ENCODE data around the gene DDX10. TPM values are rescaled to one million over a fixed set of nuclear protein-coding genes. Genes with fewer than 3 reads are reported as not detected.

The DDX10 gene
- total RNA-seq, 2 experiments from 2014 or later: 15.0 to 15.4 TPM

DNA sequence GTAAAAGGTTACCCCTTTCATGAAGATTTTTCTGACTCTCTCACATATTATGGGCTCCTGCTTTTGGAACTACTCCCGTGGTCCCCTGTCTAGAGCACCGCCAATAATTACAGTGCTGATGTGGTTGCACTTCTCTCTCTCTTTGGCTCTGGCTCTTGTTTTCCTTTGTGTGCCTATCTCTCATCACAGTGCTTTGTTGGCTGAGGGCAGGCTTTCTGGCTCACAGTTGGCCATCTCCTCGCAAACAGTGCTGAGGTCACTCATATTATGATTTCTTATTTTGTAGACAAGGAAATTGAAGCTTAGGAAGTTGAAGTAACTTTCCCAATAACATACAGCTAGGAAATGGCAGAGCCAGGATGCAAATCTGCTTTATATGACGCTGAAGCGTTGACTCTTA, 192.5 kb downstream of the DDX10 start:
- H3K4me3 Mint-ChIP-seq: no peak overlapping the region
- Histone ChIP-seq H3K4me1 (ENCODE audit: insufficient read depth, low read length) (peaks cover 6% of the 10 kb centered on the region), H3K36me3 (ENCODE audit: insufficient read depth, low read length) (no peaks in the 10 kb centered on the region), H3K4me3 (ENCODE audit: low read length) (no peak overlapping the region), H3K27me3 (ENCODE audit: control insufficient read depth in 1 of 2, insufficient read depth in 2 of 2, low read length in 2 of 2) (no peaks in the 10 kb centered on the region), H3K9me3 (ENCODE audit: control insufficient read depth in 1 of 2, insufficient read depth in 1 of 2, low read length in 2 of 2) (no peaks in the 10 kb centered on the region), H3K27ac (ENCODE audit: low read depth in 1 of 2, low read length in 2 of 2) (no peak overlapping the region)
- H3K9me3 Mint-ChIP-seq: no peaks in the 10 kb centered on the region
- H3K4me1 Mint-ChIP-seq (ENCODE audit: low read depth): peaks cover 25% of the 10 kb centered on the region
- POLR2A ChIA-PET: no interaction called here
- intact Hi-C loops (cut with DNase I, micrococcal nuclease): no loop called here
- H3K27me3 Mint-ChIP-seq: no peaks in the 10 kb centered on the region
- H3K36me3 Mint-ChIP-seq (ENCODE audit: low read depth): peaks cover 33% of the 10 kb centered on the region
- ATAC-seq (ENCODE audit: poor library complexity) (no peak), DNase-seq (no peak)
- CTCF ChIA-PET: no interaction called here
- TF ChIP-seq, protein P1, sequence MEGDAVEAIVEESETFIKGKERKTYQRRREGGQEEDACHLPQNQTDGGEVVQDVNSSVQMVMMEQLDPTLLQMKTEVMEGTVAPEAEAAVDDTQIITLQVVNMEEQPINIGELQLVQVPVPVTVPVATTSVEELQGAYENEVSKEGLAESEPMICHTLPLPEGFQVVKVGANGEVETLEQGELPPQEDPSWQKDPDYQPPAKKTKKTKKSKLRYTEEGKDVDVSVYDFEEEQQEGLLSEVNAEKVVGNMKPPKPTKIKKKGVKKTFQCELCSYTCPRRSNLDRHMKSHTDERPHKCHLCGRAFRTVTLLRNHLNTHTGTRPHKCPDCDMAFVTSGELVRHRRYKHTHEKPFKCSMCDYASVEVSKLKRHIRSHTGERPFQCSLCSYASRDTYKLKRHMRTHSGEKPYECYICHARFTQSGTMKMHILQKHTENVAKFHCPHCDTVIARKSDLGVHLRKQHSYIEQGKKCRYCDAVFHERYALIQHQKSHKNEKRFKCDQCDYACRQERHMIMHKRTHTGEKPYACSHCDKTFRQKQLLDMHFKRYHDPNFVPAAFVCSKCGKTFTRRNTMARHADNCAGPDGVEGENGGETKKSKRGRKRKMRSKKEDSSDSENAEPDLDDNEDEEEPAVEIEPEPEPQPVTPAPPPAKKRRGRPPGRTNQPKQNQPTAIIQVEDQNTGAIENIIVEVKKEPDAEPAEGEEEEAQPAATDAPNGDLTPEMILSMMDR (IDR thresholded peaks at IDR 0.05): no peak
- H3K27ac Mint-ChIP-seq: no peak overlapping the region

DNA sequence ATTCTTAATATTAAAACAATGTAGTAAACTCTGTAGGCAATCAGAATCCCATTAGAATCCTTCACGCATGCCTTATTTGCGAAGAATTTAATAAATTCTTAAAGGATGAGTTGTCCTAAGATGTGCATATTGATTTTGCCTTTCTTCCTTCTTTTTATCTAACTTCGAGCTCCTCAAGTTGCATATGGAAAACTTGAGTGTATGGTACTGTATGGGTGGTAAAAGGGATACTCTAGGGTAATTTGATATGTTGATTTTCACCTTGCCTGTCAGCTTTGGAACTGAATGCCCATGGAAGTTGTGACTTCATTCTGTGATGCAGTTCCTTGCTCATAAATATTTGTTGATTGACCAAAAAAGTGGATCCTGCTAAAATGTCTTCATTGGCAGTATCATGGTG, 193.8 kb downstream of the DDX10 start:
- H3K4me3 ChIP-seq (ENCODE audit: low read length): no peak overlapping the region
- ATAC-seq (ENCODE audit: poor library complexity): no peak
- Mint-ChIP-seq H3K36me3 (ENCODE audit: low read depth) (peaks cover 28% of the 10 kb centered on the region), H3K4me3 (no peak overlapping the region), H3K27me3 (no peaks in the 10 kb centered on the region), H3K9me3 (no peaks in the 10 kb centered on the region), H3K4me1 (ENCODE audit: low read depth) (peaks cover 19% of the 10 kb centered on the region), H3K27ac (no peak overlapping the region)
- H3K27me3 ChIP-seq (ENCODE audit: control insufficient read depth in 1 of 2, insufficient read depth in 2 of 2, low read length in 2 of 2): no peaks in the 10 kb centered on the region
- H3K36me3 ChIP-seq (ENCODE audit: insufficient read depth, low read length): no peaks in the 10 kb centered on the region
- intact Hi-C loops (cut with DNase I, micrococcal nuclease): no loop called here
- ChIA-PET CTCF (no interaction called here), POLR2A (no interaction called here)
- no peaks in the 10 kb centered on the region for H3K9me3 ChIP-seq (ENCODE audit: control insufficient read depth in 1 of 2, insufficient read depth in 1 of 2, low read length in 2 of 2)
- no peak overlapping the region for H3K27ac ChIP-seq (ENCODE audit: low read depth in 1 of 2, low read length in 2 of 2)
- no peak for DNase-seq
- peaks cover 5% of the 10 kb centered on the region for H3K4me1 ChIP-seq (ENCODE audit: insufficient read depth, low read length)
- TF ChIP-seq, protein P1 (IDR thresholded peaks at IDR 0.05): no peak

DNA sequence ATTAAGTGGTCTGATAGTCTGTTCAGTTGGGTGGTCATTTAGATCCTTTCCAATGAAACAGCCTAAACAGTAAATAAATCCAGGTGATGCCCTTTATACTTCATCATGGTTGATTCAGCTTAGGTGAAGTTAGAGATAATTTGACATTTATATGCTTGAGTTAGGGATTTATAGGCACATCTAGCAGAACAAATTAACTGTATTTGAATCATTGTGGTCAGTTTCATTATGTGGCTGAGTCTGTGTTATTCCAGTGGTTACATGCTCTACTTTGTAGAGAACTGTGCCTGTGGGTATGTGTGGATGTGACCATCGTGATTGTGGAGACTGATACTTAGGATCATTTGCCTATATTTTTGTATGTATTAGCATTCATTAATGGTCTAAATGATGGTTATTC, 194.6 kb downstream of the DDX10 start:
- H3K27ac ChIP-seq (ENCODE audit: low read depth in 1 of 2, low read length in 2 of 2): no peak overlapping the region
- H3K9me3 ChIP-seq (ENCODE audit: control insufficient read depth in 1 of 2, insufficient read depth in 1 of 2, low read length in 2 of 2): no peaks in the 10 kb centered on the region
- H3K4me1 ChIP-seq (ENCODE audit: insufficient read depth, low read length): no peaks in the 10 kb centered on the region
- no peak for DNase-seq
- ChIA-PET CTCF (no interaction called here), POLR2A (no interaction called here)
- Mint-ChIP-seq H3K4me1 (ENCODE audit: low read depth) (peaks cover 14% of the 10 kb centered on the region), H3K36me3 (ENCODE audit: low read depth) (peaks cover 24% of the 10 kb centered on the region), H3K27me3 (no peaks in the 10 kb centered on the region), H3K4me3 (no peak overlapping the region), H3K27ac (no peak overlapping the region), H3K9me3 (no peaks in the 10 kb centered on the region)
- TF ChIP-seq, protein P1 (IDR thresholded peaks at IDR 0.05): no peak
- intact Hi-C loops (cut with DNase I, micrococcal nuclease): no loop called here
- no peaks in the 10 kb centered on the region for H3K27me3 ChIP-seq (ENCODE audit: control insufficient read depth in 1 of 2, insufficient read depth in 2 of 2, low read length in 2 of 2)
- no peaks in the 10 kb centered on the region for H3K36me3 ChIP-seq (ENCODE audit: insufficient read depth, low read length)
- ATAC-seq (ENCODE audit: poor library complexity): no peak
- no peak overlapping the region for H3K4me3 ChIP-seq (ENCODE audit: low read length)

Data from CD4-positive, alpha-beta T cell (primary cell).